KMS-11 (cell line): ENCODE results near the gene ZFP62.

ENCODE experiments used
- H2AFZ ChIP-seq: fragments of 200-600 bp; sonication (generic); 2 replicates; pipeline ENCODE4 v1.6.1; 2016; ENCODE audit warnings: antibody characterized with exemption, mixed run types, low read depth
- H3K27ac ChIP-seq: fragments of 200-600 bp; sonication (generic); 2 replicates; pipeline ENCODE4 v1.6.1; 2016; ENCODE audit warnings: mild to moderate bottlenecking, mixed run types
- H3K27me3 ChIP-seq: fragments of 200-600 bp; sonication (generic); 2 replicates; pipeline ENCODE4 v1.6.1; 2017; ENCODE audit warnings: mild to moderate bottlenecking, low read depth, mixed run types, moderate library complexity; ENCODE audit not compliant: insufficient read depth
- H3K36me3 ChIP-seq: fragments of 200-600 bp; sonication (generic); 2 replicates; pipeline ENCODE4 v1.6.1; 2017; ENCODE audit warnings: mild to moderate bottlenecking, mixed run types; ENCODE audit not compliant: insufficient read depth
- H3K4me1 ChIP-seq: fragments of 200-600 bp; sonication (generic); 2 replicates; pipeline ENCODE4 v1.6.1; 2016; ENCODE audit warnings: mild to moderate bottlenecking, low read depth, mixed run types; ENCODE audit not compliant: poor library complexity, severe bottlenecking
- H3K4me2 ChIP-seq: fragments of 200-600 bp; sonication (generic); 2 replicates; pipeline ENCODE4 v1.7.0; 2016; ENCODE audit warnings: mild to moderate bottlenecking, mixed run types
- H3K4me3 ChIP-seq: fragments of 200-600 bp; sonication (generic); IDR thresholded peaks from 2 replicates; pipeline ENCODE4 v1.6.1; 2017; ENCODE audit warnings: low read depth, low read length, mixed read lengths; ENCODE audit not compliant: insufficient read depth
- H3K79me2 ChIP-seq: fragments of 200-600 bp; sonication (generic); 2 replicates; pipeline ENCODE4 v1.6.1; 2016; ENCODE audit warnings: low read depth, mixed run types; ENCODE audit not compliant: insufficient read depth
- H3K9ac ChIP-seq: fragments of 200-600 bp; sonication (generic); 2 replicates; pipeline ENCODE4 v1.6.1; 2016; ENCODE audit warnings: mild to moderate bottlenecking, mixed run types
- H4K20me1 ChIP-seq: fragments of 200-600 bp; sonication (generic); 2 replicates; pipeline ENCODE4 v1.6.1; 2016; ENCODE audit warnings: mild to moderate bottlenecking, mixed run types; ENCODE audit not compliant: insufficient read depth
- CTCF ChIP-seq: fragments of 200-600 bp; sonication (generic); conservative IDR thresholded peaks from 2 replicates; pipeline ENCODE4 v1.6.1; 2017; ENCODE audit warnings: low read depth, mild to moderate bottlenecking, antibody characterized with exemption, low read length, moderate library complexity, mixed read lengths

The ZFP62 gene

DNA sequence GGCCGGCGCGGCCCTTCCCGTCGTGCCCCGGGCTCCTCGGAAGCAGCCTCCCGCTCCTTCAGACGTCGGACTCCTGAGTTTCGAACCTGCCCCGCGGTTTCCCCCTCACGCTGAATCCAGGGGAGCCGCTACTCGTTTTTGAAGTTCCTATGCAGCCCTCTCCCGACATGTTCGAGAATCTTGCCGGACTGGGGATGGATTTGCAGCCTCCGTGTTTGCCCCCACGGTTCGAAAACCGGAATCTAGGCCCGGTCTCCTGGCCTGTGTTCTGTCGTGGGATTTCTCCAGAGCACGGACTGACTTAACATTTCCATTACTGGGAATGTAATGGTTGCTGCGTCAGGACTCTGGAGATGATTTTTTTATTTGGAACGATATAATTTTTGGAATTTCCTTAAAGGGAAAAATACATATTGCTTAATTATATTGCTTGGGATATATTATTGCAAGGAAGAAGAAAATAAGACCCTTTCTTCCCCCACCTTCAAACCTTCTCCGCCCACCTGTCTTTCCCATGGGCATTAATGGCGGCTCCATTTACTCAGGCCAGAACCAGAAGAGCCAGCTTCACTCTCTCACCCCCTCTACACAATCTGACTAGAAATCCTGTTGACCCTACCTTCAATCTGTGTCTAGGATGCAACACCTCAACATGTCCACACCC lies 50.0 kb downstream of the ZFP62 start:
- Histone ChIP-seq H2AFZ (peak overlapping the region; percentile 69; the same call in 1 of the 2 replicates), H3K4me1 (peaks cover 62% of the 10 kb centered on the region), H4K20me1 (no peaks in the 10 kb centered on the region), H3K4me3 (no peak overlapping the region), H3K27me3 (no peaks in the 10 kb centered on the region), H3K27ac (peak overlapping the region; percentile 90), H3K9ac (peak overlapping the region; percentile 76), H3K4me2 (peak overlapping the region; percentile 80), H3K79me2 (no peaks in the 10 kb centered on the region; the same call in 1 of the 2 replicates), H3K36me3 (no peaks in the 10 kb centered on the region)
- TF ChIP-seq CTCF = no peak

DNA sequence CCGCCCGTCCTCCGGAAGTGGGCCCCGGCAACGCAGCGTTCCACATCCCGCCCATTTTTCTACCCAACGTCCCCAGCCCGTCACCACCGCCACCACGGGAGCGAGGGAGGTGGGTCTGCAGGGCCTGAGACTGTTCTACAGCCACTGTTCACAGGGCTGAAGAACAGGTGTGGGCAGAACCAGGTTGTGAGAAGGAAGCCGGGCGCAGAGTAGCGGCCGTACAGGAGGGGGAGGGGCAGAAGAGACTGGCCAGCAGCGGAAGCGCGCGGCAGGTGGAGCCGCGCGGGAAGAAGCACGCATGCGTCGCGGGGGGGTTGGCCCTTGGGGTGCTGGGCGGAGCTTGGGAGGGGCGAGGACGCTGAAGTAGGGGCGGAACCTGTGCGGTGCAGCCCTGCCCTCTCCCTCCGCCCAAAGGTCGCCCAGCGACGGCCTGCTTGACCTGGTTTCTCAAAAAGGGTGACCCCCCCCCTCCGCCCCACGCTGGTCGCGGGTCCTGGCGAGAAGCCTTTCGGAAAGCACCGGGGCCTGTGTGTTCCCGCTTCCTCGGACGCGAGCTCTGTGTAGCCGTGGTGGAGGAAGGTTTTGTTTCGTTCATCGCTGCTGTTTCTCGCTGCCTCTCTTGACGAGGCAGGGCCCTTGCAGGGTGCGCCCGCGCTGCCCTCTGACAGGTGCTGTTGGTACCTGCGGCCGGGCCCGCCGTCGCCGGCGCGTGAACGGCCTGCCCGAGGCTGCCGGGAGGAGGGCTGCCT lies 50.7 kb downstream of the ZFP62 start:
- H3K9ac ChIP-seq = peak overlapping the region; percentile 76
- TF ChIP-seq CTCF = no peak
- H4K20me1 ChIP-seq = no peaks in the 10 kb centered on the region
- peak overlapping the region; percentile 90 for H3K27ac ChIP-seq
- H3K4me1 ChIP-seq = peaks cover 60% of the 10 kb centered on the region
- no peaks in the 10 kb centered on the region; the same call in 1 of the 2 replicates for H3K79me2 ChIP-seq
- no peaks in the 10 kb centered on the region for H3K36me3 ChIP-seq
- peak overlapping the region; percentile 80 for H3K4me2 ChIP-seq
- H3K4me3 ChIP-seq = no peak overlapping the region
- H3K27me3 ChIP-seq = no peaks in the 10 kb centered on the region
- peak overlapping the region; percentile 69 for H2AFZ ChIP-seq

- TF ChIP-seq CTCF = no peak
Measured at GRCh38 chr5:180809403-180810209, 51.5 kb downstream of the ZFP62 start.

DNA sequence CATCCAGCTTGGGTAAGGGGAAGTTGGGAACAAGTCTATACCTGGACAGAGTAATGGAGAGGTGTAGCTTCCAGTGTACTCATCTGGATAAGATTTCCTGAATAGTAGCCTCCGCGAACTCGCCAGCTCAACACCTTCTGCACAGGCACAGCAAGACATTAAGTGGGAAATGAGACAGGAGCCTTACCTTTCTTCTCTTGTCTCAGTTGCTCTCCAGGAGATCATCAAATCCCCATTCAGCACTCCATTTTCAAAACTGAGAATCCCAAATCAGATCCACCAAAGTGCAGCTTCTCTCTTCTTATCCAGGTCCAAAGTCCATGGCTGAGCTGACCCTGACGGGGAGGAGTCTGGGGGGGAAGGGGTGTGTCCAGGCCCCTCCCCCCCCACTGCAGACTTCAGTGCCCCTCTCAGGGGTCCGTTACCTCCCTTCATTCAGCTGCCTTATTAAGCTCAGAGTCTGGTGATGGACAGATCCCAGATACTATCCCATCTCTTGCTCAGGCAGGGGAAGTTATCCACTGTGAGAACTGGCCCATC lies 52.5 kb downstream of the ZFP62 start:
- no peak overlapping the region for H3K27ac ChIP-seq
- no peak for TF ChIP-seq CTCF

More at GRCh38 chr5:180809403-180810209, 51.5 kb downstream of the ZFP62 start:
- no peaks in the 10 kb centered on the region for H3K36me3 ChIP-seq
- H3K4me1 ChIP-seq = peaks cover 66% of the 10 kb centered on the region
- H2AFZ ChIP-seq = peak overlapping the region; percentile 49; the same call in 1 of the 2 replicates
- H3K9ac ChIP-seq = peak overlapping the region; percentile 76
- H3K79me2 ChIP-seq = no peaks in the 10 kb centered on the region; the same call in 1 of the 2 replicates
- peak overlapping the region; percentile 68 for H3K4me2 ChIP-seq
- H3K4me3 ChIP-seq = no peak overlapping the region
- H3K27me3 ChIP-seq = no peaks in the 10 kb centered on the region
- H4K20me1 ChIP-seq = no peaks in the 10 kb centered on the region
- H3K27ac ChIP-seq = peak overlapping the region; percentile 90

More for the DNA sequence above, 52.5 kb downstream of the ZFP62 start:
- Histone ChIP-seq H3K79me2 (no peaks in the 10 kb centered on the region; the same call in 1 of the 2 replicates), H3K9ac (no peak overlapping the region), H3K4me2 (peak overlapping the region; percentile 68; the same call in 1 of the 2 replicates), H2AFZ (no peak overlapping the region), H3K27me3 (no peaks in the 10 kb centered on the region), H3K4me1 (peaks cover 67% of the 10 kb centered on the region), H3K36me3 (no peaks in the 10 kb centered on the region), H3K4me3 (no peak overlapping the region), H4K20me1 (no peaks in the 10 kb centered on the region)
